Stimulated activated naive CD8-positive, alpha-beta T cell treated with anti-CD3 and anti-CD28 coated beads, Interleukin-15, Interleukin-2, amounts not matched to agents 100 ng/mL and 50 ng/mL, for 24 hours (primary cell): Measurements from ENCODE around the gene SLC26A4.
"Not testable (repeated sequence)": the region's sequence is repeated elsewhere in the genome, so short reads cannot be mapped to it uniquely, and the experiment has no call there.

ENCODE experiments used
- H3K27ac Mint-ChIP-seq: one replicate; pipeline ENCODE4 v1.8.0; 2021; ENCODE audit warnings: mild to moderate bottlenecking, mixed read lengths
- H3K27me3 Mint-ChIP-seq: one replicate; pipeline ENCODE4 v1.8.0; 2021; ENCODE audit warnings: mixed read lengths
- H3K36me3 Mint-ChIP-seq: one replicate; pipeline ENCODE4 v1.8.0; 2021; ENCODE audit warnings: low read depth, mixed read lengths
- H3K4me1 Mint-ChIP-seq: one replicate; pipeline ENCODE4 v1.8.0; 2021; ENCODE audit warnings: low read depth, mixed read lengths
- H3K4me3 Mint-ChIP-seq: one replicate; pipeline ENCODE4 v1.8.0; 2021; ENCODE audit warnings: mild to moderate bottlenecking, mixed read lengths
- H3K9me3 Mint-ChIP-seq: one replicate; pipeline ENCODE4 v1.8.0; 2021; ENCODE audit warnings: mixed read lengths

The SLC26A4 gene

GRCh38 chr7:107660381-107661080 lies at the start of gene SLC26A4:
Gene SLC26A4, plus strand, starts transcription at chr7:107660828. Its CDS starts 814 bp downstream, at chr7:107661642.
- Mint-ChIP-seq H3K9me3 (no peaks in the 10 kb centered on the region), H3K27ac (peak within 1 kb of the TSS; percentile 85), H3K4me1 (peaks cover 39% of the 10 kb centered on the region), H3K36me3 (no peaks in the 10 kb centered on the region), H3K27me3 (peaks cover 39% of the 10 kb centered on the region), H3K4me3 (peak within 1 kb of the TSS; percentile 86)

GRCh38 chr7:107613439-107613838 lies 47.2 kb upstream of the SLC26A4 start:
- Mint-ChIP-seq H3K36me3 (peaks cover 47% of the 10 kb centered on the region), H3K4me1 (no peaks in the 10 kb centered on the region), H3K4me3 (no peak overlapping the region), H3K27ac (no peak overlapping the region), H3K9me3 (no peaks in the 10 kb centered on the region), H3K27me3 (no peaks in the 10 kb centered on the region)

- H3K9me3 Mint-ChIP-seq: no peaks in the 10 kb centered on the region
- no peaks in the 10 kb centered on the region for H3K4me1 Mint-ChIP-seq
- peaks cover 43% of the 10 kb centered on the region for H3K36me3 Mint-ChIP-seq
- no peaks in the 10 kb centered on the region for H3K27me3 Mint-ChIP-seq
- H3K4me3 Mint-ChIP-seq: no peak overlapping the region
- no peak overlapping the region for H3K27ac Mint-ChIP-seq
These were observed 46.7 kb upstream of the SLC26A4 start for GRCh38 chr7:107613948-107614347.

GRCh38 chr7:107614425-107614824 lies 46.2 kb upstream of the SLC26A4 start:
- Mint-ChIP-seq H3K9me3 (no peaks in the 10 kb centered on the region), H3K27me3 (no peaks in the 10 kb centered on the region), H3K27ac (no peak overlapping the region), H3K4me3 (no peak overlapping the region), H3K36me3 (peaks cover 43% of the 10 kb centered on the region), H3K4me1 (no peaks in the 10 kb centered on the region)

- no peak overlapping the region for H3K4me3 Mint-ChIP-seq
- peaks cover 40% of the 10 kb centered on the region for H3K36me3 Mint-ChIP-seq
- no peak overlapping the region for H3K27ac Mint-ChIP-seq
- no peaks in the 10 kb centered on the region for H3K4me1 Mint-ChIP-seq
- no peaks in the 10 kb centered on the region for H3K9me3 Mint-ChIP-seq
- no peaks in the 10 kb centered on the region for H3K27me3 Mint-ChIP-seq
These were observed 44.5 kb upstream of the SLC26A4 start for GRCh38 chr7:107615910-107616680.

GRCh38 chr7:107622429-107622828 lies 38.2 kb upstream of the SLC26A4 start:
- Mint-ChIP-seq H3K4me1 (no peaks in the 10 kb centered on the region), H3K4me3 (no peak overlapping the region), H3K36me3 (peaks cover 3% of the 10 kb centered on the region), H3K27ac (no peak overlapping the region), H3K27me3 (no peaks in the 10 kb centered on the region), H3K9me3 (peaks cover 7% of the 10 kb centered on the region)

GRCh38 chr7:107622894-107623293 lies 37.7 kb upstream of the SLC26A4 start:
- Mint-ChIP-seq H3K27ac (no peak overlapping the region), H3K4me1 (no peaks in the 10 kb centered on the region), H3K27me3 (no peaks in the 10 kb centered on the region), H3K4me3 (no peak overlapping the region), H3K9me3 (peaks cover 7% of the 10 kb centered on the region), H3K36me3 (peaks cover 3% of the 10 kb centered on the region)

GRCh38 chr7:107627002-107627401 lies 33.6 kb upstream of the SLC26A4 start:
- no peaks in the 10 kb centered on the region for H3K27me3 Mint-ChIP-seq
- peaks cover 6% of the 10 kb centered on the region for H3K36me3 Mint-ChIP-seq
- no peak overlapping the region for H3K27ac Mint-ChIP-seq
- no peak overlapping the region for H3K4me3 Mint-ChIP-seq
- H3K9me3 Mint-ChIP-seq: peaks cover 7% of the 10 kb centered on the region
- no peaks in the 10 kb centered on the region for H3K4me1 Mint-ChIP-seq

GRCh38 chr7:107628461-107629064 lies 32.1 kb upstream of the SLC26A4 start:
- peaks cover 6% of the 10 kb centered on the region for H3K36me3 Mint-ChIP-seq
- peaks cover 7% of the 10 kb centered on the region for H3K9me3 Mint-ChIP-seq
- H3K27me3 Mint-ChIP-seq: peaks cover 6% of the 10 kb centered on the region
- peaks cover 6% of the 10 kb centered on the region for H3K4me1 Mint-ChIP-seq
- H3K27ac Mint-ChIP-seq: no peak overlapping the region
- no peak overlapping the region for H3K4me3 Mint-ChIP-seq

- H3K4me3 Mint-ChIP-seq: no peak overlapping the region
- peaks cover 12% of the 10 kb centered on the region for H3K4me1 Mint-ChIP-seq
- peaks cover 7% of the 10 kb centered on the region for H3K27me3 Mint-ChIP-seq
- peak overlapping the region; percentile 11 for H3K27ac Mint-ChIP-seq
- peaks cover 6% of the 10 kb centered on the region for H3K36me3 Mint-ChIP-seq
- peaks cover 7% of the 10 kb centered on the region for H3K9me3 Mint-ChIP-seq
These were observed 30.3 kb upstream of the SLC26A4 start for GRCh38 chr7:107630342-107630741.

- Mint-ChIP-seq H3K9me3 (peaks cover 6% of the 10 kb centered on the region), H3K36me3 (peaks cover 6% of the 10 kb centered on the region)
These were observed 28.8 kb upstream of the SLC26A4 start for GRCh38 chr7:107631588-107632491.

GRCh38 chr7:107632492-107632865 lies 28.1 kb upstream of the SLC26A4 start:
- Mint-ChIP-seq H3K27ac (no peak overlapping the region), H3K4me1 (peaks cover 15% of the 10 kb centered on the region), H3K36me3 (peaks cover 5% of the 10 kb centered on the region), H3K27me3 (peaks cover 7% of the 10 kb centered on the region), H3K4me3 (no peak overlapping the region), H3K9me3 (no peaks in the 10 kb centered on the region)

More at GRCh38 chr7:107631588-107632491, 28.8 kb upstream of the SLC26A4 start:
- H3K4me3 Mint-ChIP-seq: no peak overlapping the region
- H3K27me3 Mint-ChIP-seq: peaks cover 7% of the 10 kb centered on the region
- H3K27ac Mint-ChIP-seq: no peak overlapping the region
- peaks cover 15% of the 10 kb centered on the region for H3K4me1 Mint-ChIP-seq

- Mint-ChIP-seq H3K9me3 (no peaks in the 10 kb centered on the region), H3K27me3 (peaks cover 10% of the 10 kb centered on the region), H3K4me1 (peaks cover 33% of the 10 kb centered on the region), H3K36me3 (peaks cover 4% of the 10 kb centered on the region), H3K27ac (peak overlapping the region; percentile 28), H3K4me3 (peak overlapping the region; percentile 18)
These were observed 22.0 kb upstream of the SLC26A4 start for GRCh38 chr7:107638594-107638993.

GRCh38 chr7:107639070-107639469 lies 21.6 kb upstream of the SLC26A4 start:
- peaks cover 35% of the 10 kb centered on the region for H3K4me1 Mint-ChIP-seq
- not testable (repeated sequence) for H3K9me3 Mint-ChIP-seq, H3K4me3 Mint-ChIP-seq, H3K36me3 Mint-ChIP-seq, H3K27ac Mint-ChIP-seq
- peaks cover 14% of the 10 kb centered on the region for H3K27me3 Mint-ChIP-seq
